IPS-NIHi7 (cell line): ENCODE data around the gene SPEM1.

Source experiments
- DNase-seq: peaks from one replicate; pipeline ENCODE4 v3.0.0; 2012; ENCODE audit warnings: mixed read lengths; ENCODE audit errors: extremely low spot score

Gene SPEM1

GRCh38 chr17:7440113-7440833 is 20.1 kb downstream of the SPEM1 start:
- DNase-seq = peak; percentile 67

GRCh38 chr17:7440834-7441195 is 20.7 kb downstream of the SPEM1 start:
- no peak for DNase-seq

GRCh38 chr17:7441266-7441665 is 21.1 kb downstream of the SPEM1 start:
- DNase-seq = no peak

GRCh38 chr17:7442142-7442541 is 22.0 kb downstream of the SPEM1 start:
- no peak for DNase-seq

GRCh38 chr17:7443499-7444485 is 23.7 kb downstream of the SPEM1 start:
- no peak for DNase-seq

- peak; percentile 92 for DNase-seq
These were observed 24.8 kb downstream of the SPEM1 start, which contains the start of gene CHRNB1 for GRCh38 chr17:7444682-7445618. CHRNB1 (plus strand) TSS chr17:7445061; CDS start chr17:7445128, 67 bp downstream.

- peak; percentile 91 for DNase-seq
These were observed 25.5 kb downstream of the SPEM1 start for GRCh38 chr17:7445619-7445968.

GRCh38 chr17:7448461-7448860 is 28.3 kb downstream of the SPEM1 start:
- DNase-seq = no peak

- DNase-seq = no peak
These were observed 39.9 kb downstream of the SPEM1 start for GRCh38 chr17:7459961-7460545.

- peak; percentile 60 for DNase-seq
These were observed 40.9 kb downstream of the SPEM1 start for GRCh38 chr17:7460850-7461660.

GRCh38 chr17:7462474-7463371 is 42.6 kb downstream of the SPEM1 start:
- no peak for DNase-seq

GRCh38 chr17:7463372-7463846 is 43.3 kb downstream of the SPEM1 start:
- no peak for DNase-seq

GRCh38 chr17:7464081-7464480 is 44.0 kb downstream of the SPEM1 start:
- no peak for DNase-seq

- no peak for DNase-seq
These were observed 45.6 kb downstream of the SPEM1 start for GRCh38 chr17:7465597-7466275.

- no peak for DNase-seq
These were observed 46.2 kb downstream of the SPEM1 start for GRCh38 chr17:7466318-7466638.

- DNase-seq = no peak
These were observed 46.7 kb downstream of the SPEM1 start for GRCh38 chr17:7466639-7467341.

- no peak for DNase-seq
These were observed 47.4 kb downstream of the SPEM1 start for GRCh38 chr17:7467498-7467897.

GRCh38 chr17:7468290-7468689 is 48.2 kb downstream of the SPEM1 start:
- DNase-seq = no peak
